ENCODE data around the gene GPX5.
"Not testable (repeated sequence)": the region's sequence is repeated elsewhere in the genome, so short reads cannot be mapped to it uniquely, and the experiment has no call there.

The GPX5 gene, protein sequence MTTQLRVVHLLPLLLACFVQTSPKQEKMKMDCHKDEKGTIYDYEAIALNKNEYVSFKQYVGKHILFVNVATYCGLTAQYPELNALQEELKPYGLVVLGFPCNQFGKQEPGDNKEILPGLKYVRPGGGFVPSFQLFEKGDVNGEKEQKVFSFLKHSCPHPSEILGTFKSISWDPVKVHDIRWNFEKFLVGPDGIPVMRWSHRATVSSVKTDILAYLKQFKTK

GRCh38 chr6:28525496-28526039 is at the start of gene GPX5:
GPX5 (plus strand) TSS chr6:28525881; CDS start chr6:28526014, 133 bp downstream.
- no peak for DNase-seq

GRCh38 chr6:28478518-28478917 is 47.2 kb upstream of the GPX5 start:
- no peak for DNase-seq

DNA sequence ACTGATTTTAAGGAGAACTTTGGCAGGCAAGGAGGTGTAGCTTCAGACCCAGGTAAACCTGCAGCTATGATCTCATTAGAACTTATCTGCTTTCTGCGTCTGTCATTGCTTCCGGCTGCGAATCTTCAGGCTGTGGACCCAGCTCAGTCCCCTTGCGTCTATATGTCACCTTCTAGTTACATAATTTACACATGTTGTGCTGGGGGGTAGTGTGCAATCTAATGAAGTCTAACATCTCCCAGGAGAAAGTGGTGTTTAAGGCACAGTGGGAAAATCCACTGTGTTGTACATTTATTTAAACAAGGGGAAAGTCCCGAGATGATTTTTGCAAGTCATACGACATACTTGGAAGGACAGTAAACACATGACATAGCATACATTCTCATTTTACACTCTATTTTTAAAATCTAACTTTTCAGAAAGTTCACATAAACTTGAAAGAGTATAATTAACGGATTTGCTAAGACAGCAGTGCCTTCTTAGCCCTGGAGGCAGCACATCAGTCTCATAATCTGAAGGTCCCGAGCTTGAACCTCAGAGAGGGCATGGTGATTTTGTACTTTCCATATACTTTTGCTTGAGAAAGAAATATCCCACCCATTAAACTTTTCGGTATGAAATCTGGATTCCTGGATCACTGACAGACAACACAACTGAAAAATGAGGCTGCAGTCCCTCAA is 45.3 kb upstream of the GPX5 start:
- DNase-seq: no peak

GRCh38 chr6:28485482-28485881 is 40.2 kb upstream of the GPX5 start:
- no peak for DNase-seq

GRCh38 chr6:28486533-28486932 is 39.1 kb upstream of the GPX5 start:
- DNase-seq: no peak

GRCh38 chr6:28486988-28487742 is 38.5 kb upstream of the GPX5 start:
- DNase-seq: no peak

DNA sequence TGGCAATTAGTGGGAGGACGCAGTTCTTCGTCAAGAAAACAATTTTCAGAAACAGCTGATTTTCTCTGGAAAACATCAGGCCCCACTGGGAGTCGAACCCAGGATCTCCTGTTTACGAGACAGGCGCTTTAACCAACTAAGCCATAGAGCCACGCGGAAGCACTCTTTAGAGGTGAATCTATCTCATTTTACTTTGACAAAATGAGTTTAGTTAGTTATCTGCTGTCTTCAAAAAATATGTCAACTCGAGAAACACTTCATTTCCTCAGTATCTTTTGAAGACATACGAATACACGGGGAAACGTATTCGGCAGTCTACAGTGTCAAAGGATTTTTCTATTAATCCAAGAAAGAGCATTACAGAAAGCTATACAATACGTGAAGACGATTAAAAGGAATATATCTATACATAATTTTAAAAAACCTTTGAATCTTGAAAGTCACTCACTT is 36.7 kb upstream of the GPX5 start:
- DNase-seq: no peak

DNA sequence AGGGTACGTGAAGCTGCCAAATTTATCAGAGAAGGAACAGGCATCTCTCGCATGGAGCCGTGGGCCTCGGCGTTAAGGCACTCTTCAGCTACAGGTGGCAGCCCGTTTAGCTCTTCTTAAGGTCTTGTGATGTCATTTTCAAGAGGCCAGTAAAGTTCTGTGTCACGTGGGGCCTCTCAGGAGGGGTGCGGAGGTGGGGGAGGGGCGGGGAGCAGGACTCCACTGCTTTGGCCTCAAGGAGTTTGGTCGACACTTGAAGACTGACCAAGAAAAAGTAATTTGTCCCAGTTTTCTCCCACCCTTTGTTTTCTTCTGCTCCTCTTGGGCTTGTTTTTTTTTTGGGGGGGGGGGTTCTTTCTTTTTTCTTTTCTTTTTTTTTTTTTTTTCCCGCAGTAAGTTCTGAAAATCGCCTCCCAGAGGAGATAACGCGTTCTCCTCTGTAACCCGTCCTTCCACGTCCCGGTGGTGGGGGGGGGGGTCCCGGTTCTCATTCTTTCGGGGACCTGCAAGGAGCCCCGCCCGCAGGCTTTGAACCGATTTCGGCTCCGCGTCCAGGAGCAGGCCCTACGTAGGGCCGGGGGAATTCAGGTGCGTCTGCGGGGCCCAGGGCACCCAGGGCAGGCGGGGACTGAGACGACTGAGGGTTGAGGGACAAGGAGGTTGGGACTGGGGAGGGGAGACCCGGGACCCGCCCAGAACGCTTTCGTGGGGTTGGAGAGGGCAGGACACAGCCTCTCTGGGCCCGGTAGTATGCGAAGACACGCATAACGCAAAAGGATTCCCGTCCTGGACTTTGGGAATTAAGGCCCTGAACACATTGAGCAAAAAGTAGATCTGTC is 36.1 kb upstream of the GPX5 start:
- DNase-seq: no peak

DNA sequence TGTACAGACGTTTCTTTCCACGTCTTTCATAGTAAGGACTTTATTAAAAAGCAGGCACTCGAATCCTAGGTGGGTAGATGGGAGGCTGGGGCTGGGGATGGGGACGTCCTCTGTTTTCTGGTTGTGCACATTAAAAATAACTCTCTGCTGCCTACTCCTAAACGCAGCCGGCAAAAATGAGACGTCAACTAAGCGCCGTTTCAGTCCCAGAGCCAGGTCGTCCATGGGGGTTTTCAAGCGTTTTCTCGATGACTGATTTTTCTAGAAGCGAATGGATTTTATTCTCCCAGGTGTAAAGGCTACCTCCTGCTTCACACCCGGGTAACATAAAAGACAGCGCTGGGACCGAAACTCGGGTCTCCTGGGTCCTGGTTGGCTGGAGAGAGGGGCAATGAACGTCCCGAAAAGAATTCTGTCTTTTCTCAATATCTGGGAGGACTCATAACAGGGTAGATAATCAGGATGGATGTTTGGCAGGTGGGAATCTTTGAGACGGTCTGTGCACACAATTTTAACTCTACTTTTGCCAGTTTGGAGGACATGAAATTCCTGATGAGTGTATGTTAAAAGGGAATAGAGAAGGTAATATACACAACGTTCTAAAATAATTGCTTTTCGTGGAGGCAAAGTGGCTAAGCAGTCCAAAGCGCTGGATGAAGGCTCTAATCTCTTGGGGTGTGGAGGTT is 35.3 kb upstream of the GPX5 start:
- DNase-seq: no peak

GRCh38 chr6:28491984-28492317 is 33.7 kb upstream of the GPX5 start:
- DNase-seq: no peak

DNA sequence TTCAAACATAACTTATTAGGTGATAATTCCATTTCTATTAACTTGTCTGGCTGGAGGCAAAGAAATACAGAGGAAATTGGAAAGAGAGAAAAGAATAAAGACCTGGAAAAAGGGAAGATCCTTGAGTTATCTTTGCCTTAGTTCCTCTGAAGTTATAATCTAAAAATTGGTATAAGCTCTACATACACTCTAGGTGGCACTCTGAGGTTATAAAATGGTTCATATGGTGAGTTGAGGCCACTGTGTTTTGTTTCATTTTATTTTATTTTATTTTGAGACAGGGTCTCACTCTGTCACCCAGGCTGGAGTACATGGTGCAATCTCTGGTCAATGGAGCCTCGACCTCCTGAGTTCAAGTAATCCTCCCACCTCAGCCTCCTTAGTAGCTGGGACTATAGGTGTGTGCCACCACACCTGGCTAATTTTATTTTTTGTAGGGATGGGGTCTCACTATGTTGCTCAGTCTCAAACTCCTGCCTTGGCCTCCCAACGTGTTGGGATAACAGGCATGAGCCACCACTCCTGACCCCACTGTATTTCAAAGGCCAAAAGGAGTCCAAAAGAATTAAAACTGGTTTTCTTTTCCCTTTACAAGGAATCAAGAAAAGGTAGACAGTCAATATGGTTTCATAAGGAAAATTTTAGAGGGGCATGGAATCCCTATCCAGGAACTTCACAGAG is 29.4 kb upstream of the GPX5 start:
- DNase-seq: no peak

- no peak for DNase-seq
Measured at GRCh38 chr6:28497306-28497705, 28.4 kb upstream of the GPX5 start.

GRCh38 chr6:28497893-28498292 is 27.8 kb upstream of the GPX5 start:
- DNase-seq: no peak

GRCh38 chr6:28501259-28501658 is 24.4 kb upstream of the GPX5 start:
- DNase-seq: no peak

- DNase-seq: not testable (repeated sequence)
Measured at GRCh38 chr6:28502136-28502535, 23.5 kb upstream of the GPX5 start.

GRCh38 chr6:28502709-28503305 is 22.9 kb upstream of the GPX5 start:
- not testable (repeated sequence) for DNase-seq

DNA sequence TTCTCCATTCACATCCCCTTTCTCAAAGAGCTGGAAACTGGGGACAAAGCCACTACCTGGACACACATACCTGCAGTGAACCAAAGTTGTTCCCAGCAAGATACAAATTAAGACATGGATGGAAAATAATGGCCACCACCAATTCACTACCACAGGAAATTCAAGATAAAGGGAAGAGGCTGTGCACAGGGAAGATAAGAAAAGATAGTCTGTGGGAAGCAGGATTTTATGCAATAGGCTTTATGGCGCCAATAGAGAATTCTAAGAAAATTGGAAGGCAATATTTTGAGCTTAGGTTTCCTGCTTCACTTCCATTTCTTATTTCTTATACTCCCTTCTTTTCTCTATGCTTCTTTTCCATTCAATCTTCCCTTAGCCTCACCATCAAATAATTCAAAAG is 19.9 kb upstream of the GPX5 start:
- no peak for DNase-seq

DNA sequence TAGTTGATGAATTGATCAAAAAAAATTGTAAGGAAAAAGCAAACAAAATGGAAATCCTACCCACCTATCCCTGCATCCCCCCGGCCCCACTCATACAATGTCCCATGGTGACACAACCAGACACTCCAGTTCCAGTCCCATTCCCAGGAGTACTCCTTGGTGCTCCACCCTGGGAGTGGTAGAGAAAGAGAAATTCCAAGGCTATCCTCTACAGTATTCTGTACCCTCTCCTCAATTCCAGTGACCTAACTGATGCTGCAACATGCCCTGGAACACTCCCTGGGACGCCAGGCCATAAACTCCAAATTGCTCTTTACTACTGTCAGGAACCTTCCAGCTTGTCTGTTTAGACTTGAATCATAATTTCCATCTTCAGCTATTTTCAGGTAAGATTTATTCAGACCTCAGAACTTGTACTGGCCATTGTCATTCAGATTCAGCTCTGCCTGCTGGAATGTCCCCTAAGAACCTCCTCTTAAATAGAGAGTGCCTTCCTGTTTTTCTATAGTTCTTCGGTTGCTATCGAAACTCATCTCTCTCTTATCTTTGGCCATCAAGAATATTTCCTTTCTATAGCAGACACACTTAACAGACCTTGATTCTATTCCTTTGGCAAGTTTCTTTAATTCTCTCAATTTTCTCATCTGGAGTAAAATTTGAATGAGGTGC is 18.7 kb upstream of the GPX5 start:
- DNase-seq: no peak

- DNase-seq: no peak
Measured at GRCh38 chr6:28511628-28512300, 13.9 kb upstream of the GPX5 start.

DNA sequence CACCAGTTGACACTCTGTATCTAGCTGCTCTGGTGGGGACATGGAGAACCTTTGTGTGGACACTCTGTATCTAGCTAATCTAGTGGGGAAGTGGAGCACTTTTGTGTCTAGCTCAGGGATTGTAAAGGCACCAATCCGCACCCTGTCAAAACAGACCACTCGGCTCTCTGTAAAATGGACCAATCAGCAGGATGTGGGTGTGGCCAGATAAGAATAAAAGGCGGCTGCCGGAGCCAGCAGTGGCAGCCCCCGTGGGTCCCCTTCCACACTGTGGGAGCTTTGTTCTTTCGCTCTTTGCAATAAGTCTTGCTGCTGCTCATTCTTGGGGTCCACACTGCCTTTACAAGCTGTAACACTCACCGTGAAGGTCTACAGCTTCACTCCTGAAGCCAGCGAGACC is 13.3 kb upstream of the GPX5 start:
- not testable (repeated sequence) for DNase-seq

Data from T1000 (cell line).